Measurements from ENCODE around the gene KDM4C.

- no peak for TF ChIP-seq CTCF (IDR thresholded peaks at IDR 0.05)
- no peak for TF ChIP-seq POLR2A (IDR thresholded peaks at IDR 0.05)
These were observed 179.4 kb downstream of the KDM4C start for GRCh38 chr9:6937209-6937608.
